H9 (cell line): ENCODE data around the gene CLEC3B. TPM values are rescaled to one million over a fixed set of nuclear protein-coding genes. Genes with fewer than 3 reads are reported as not detected.

ENCODE experiments used
- DNase-seq: peaks from one replicate; pipeline ENCODE4 v3.0.0-alpha.2; 2017
- H2AFZ ChIP-seq: one replicate; pipeline ENCODE4 v1.6.1; 2013; ENCODE audit warnings: mild to moderate bottlenecking, low read length, control low read depth, moderate library complexity
- H2AK5ac ChIP-seq: 2 replicates; pipeline ENCODE4 v1.6.1; 2013; ENCODE audit warnings: low read length, control low read depth, mixed read lengths; ENCODE audit not compliant: insufficient read length
- H2BK120ac ChIP-seq: one replicate; pipeline ENCODE4 v1.6.1; 2013; ENCODE audit warnings: low read depth, mild to moderate bottlenecking, low read length, control low read depth, inconsistent platforms; ENCODE audit not compliant: poor library complexity, severe bottlenecking
- H2BK12ac ChIP-seq: 2 replicates; pipeline ENCODE4 v1.6.1; 2013; ENCODE audit warnings: low read length, control low read depth, mixed read lengths, low read depth; ENCODE audit not compliant: insufficient read length
- H2BK15ac ChIP-seq: 2 replicates; pipeline ENCODE4 v1.6.1; 2013; ENCODE audit warnings: low read depth, low read length, control low read depth
- H2BK20ac ChIP-seq: one replicate; pipeline ENCODE4 v1.6.1; 2013; ENCODE audit warnings: low read depth, mild to moderate bottlenecking, low read length, control low read depth, inconsistent platforms; ENCODE audit not compliant: poor library complexity, severe bottlenecking
- H2BK5ac ChIP-seq: 2 replicates; pipeline ENCODE4 v1.6.1; 2013; ENCODE audit warnings: low read length, control low read depth, mixed read lengths; ENCODE audit not compliant: insufficient read length
- H3K14ac ChIP-seq: 2 replicates; pipeline ENCODE4 v1.6.1; 2013; ENCODE audit warnings: low read length, control low read depth; ENCODE audit not compliant: insufficient read depth
- H3K18ac ChIP-seq: 2 replicates; pipeline ENCODE4 v1.6.1; 2013; ENCODE audit warnings: low read depth, mild to moderate bottlenecking, mixed read lengths, low read length, control low read depth; ENCODE audit not compliant: insufficient read length
- H3K23ac ChIP-seq: 2 replicates; pipeline ENCODE4 v1.6.1; 2013; ENCODE audit warnings: low read length, control low read depth, mixed read lengths, low read depth; ENCODE audit not compliant: insufficient read length
- H3K23me2 ChIP-seq: 2 replicates; pipeline ENCODE4 v1.6.1; 2013; ENCODE audit warnings: low read depth, mild to moderate bottlenecking, mixed read lengths, low read length, control low read depth; ENCODE audit not compliant: insufficient read length, poor library complexity, severe bottlenecking
- H3K27ac ChIP-seq: 2 replicates; pipeline ENCODE4 v1.5.1; 2013; ENCODE audit warnings: low read length, control low read depth, mixed read lengths, low read depth; ENCODE audit not compliant: insufficient read length
- H3K27me3 ChIP-seq: 2 replicates; pipeline ENCODE4 v1.6.1; 2013; ENCODE audit warnings: low read length, control low read depth, inconsistent platforms; ENCODE audit not compliant: insufficient read depth
- H3K4ac ChIP-seq: 2 replicates; pipeline ENCODE4 v1.6.1; 2013; ENCODE audit warnings: low read depth, mild to moderate bottlenecking, control low read depth, inconsistent platforms, low read length, moderate library complexity
- H3K4me1 ChIP-seq: 2 replicates; pipeline ENCODE4 v1.6.1; 2013; ENCODE audit warnings: low read length, control low read depth, inconsistent platforms; ENCODE audit not compliant: insufficient read depth
- H3K4me2 ChIP-seq: 2 replicates; pipeline ENCODE4 v1.6.1; 2013; ENCODE audit warnings: low read length, control low read depth, mixed read lengths; ENCODE audit not compliant: insufficient read length, insufficient read depth
- H3K56ac ChIP-seq: 2 replicates; pipeline ENCODE4 v1.6.1; 2013; ENCODE audit warnings: low read depth, mild to moderate bottlenecking, mixed read lengths, low read length, control low read depth; ENCODE audit not compliant: insufficient read length
- H3K79me1 ChIP-seq: 2 replicates; pipeline ENCODE4 v1.6.1; 2013; ENCODE audit warnings: low read depth, mild to moderate bottlenecking, moderate library complexity, low read length, control low read depth, inconsistent platforms; ENCODE audit not compliant: insufficient read depth, poor library complexity, severe bottlenecking
- H3K79me2 ChIP-seq: 2 replicates; pipeline ENCODE4 v1.6.1; 2013; ENCODE audit warnings: low read length, control low read depth, inconsistent platforms; ENCODE audit not compliant: insufficient read depth
- H3K9ac ChIP-seq: 2 replicates; pipeline ENCODE4 v1.6.1; 2013; ENCODE audit warnings: low read length, control low read depth, mixed read lengths; ENCODE audit not compliant: insufficient read length; ENCODE audit errors: extremely low read depth
- H3K9me3 ChIP-seq: one replicate; pipeline ENCODE4 v1.6.1; 2013; ENCODE audit warnings: low read depth, low read length, inconsistent platforms; ENCODE audit not compliant: control insufficient read depth
- H3T11ph ChIP-seq: one replicate; pipeline ENCODE4 v1.6.1; 2013; ENCODE audit warnings: mild to moderate bottlenecking, low read length, control low read depth, inconsistent platforms
- H4K20me1 ChIP-seq: one replicate; pipeline ENCODE4 v1.6.1; 2013; ENCODE audit not compliant: control insufficient read depth, insufficient read length, insufficient read depth
- H4K5ac ChIP-seq: 2 replicates; pipeline ENCODE4 v1.6.1; 2013; ENCODE audit warnings: low read depth, mild to moderate bottlenecking, mixed read lengths, low read length, control low read depth; ENCODE audit not compliant: insufficient read length
- H4K8ac ChIP-seq: replicated peaks from 2 replicates; pipeline ENCODE4 v1.6.1; 2013; ENCODE audit warnings: low read length, control low read depth, mixed read lengths, low read depth; ENCODE audit not compliant: insufficient read length
- H4K91ac ChIP-seq: 2 replicates; pipeline ENCODE4 v1.6.1; 2013; ENCODE audit warnings: low read depth, mild to moderate bottlenecking, moderate library complexity, mixed read lengths, low read length, control low read depth; ENCODE audit not compliant: insufficient read length
- H3K27ac Mint-ChIP-seq, 3 experiments: 2 replicates in 2 of 3; 3 replicates in 1 of 3; pipeline ENCODE4 v1.8.0; 2020 to 2021; ENCODE audit warnings: mixed read lengths in 3 of 3, mild to moderate bottlenecking in 1 of 3, moderate library complexity in 1 of 3
- H3K27me3 Mint-ChIP-seq: 2 replicates; pipeline ENCODE4 v1.8.0; 2021; ENCODE audit warnings: low read depth, mild to moderate bottlenecking, moderate library complexity, mixed read lengths
- H3K36me3 Mint-ChIP-seq, 3 experiments: 2 replicates in 2 of 3; 3 replicates in 1 of 3; pipeline ENCODE4 v1.8.0; 2020 to 2021; ENCODE audit warnings: low read depth in 3 of 3, mixed read lengths in 3 of 3; ENCODE audit not compliant: insufficient read depth in 1 of 3
- H3K4me1 Mint-ChIP-seq, 2 experiments: 2 replicates each; pipeline ENCODE4 v1.8.0; 2020; ENCODE audit warnings: mixed read lengths in 2 of 2
- H3K4me3 Mint-ChIP-seq, 2 experiments: 2 replicates in 1 of 2; 3 replicates in 1 of 2; pipeline ENCODE4 v1.8.0; 2020 to 2021; ENCODE audit warnings: mild to moderate bottlenecking in 2 of 2, mixed read lengths in 2 of 2, moderate library complexity in 1 of 2
- H3K9me3 Mint-ChIP-seq, 2 experiments: 2 replicates in 1 of 2; 3 replicates in 1 of 2; pipeline ENCODE4 v1.8.0; 2020; ENCODE audit warnings: mild to moderate bottlenecking in 2 of 2, mixed read lengths in 2 of 2, moderate library complexity in 1 of 2
- CTCF ChIP-seq: fragments of 200-600 bp; sonication (generic); conservative IDR thresholded peaks from 3 replicates; pipeline ENCODE4 v1.8.0; 2021; ENCODE audit warnings: antibody characterized with exemption, mild to moderate bottlenecking
- WGBS: extraction: QIAGEN DNeasy Blood & Tissue Kit; methylation state at CpG from one replicate; pipeline ENCODE4 v1.1.7; 2013; ENCODE audit warnings: missing lambda C conversion rate, low lambda C conversion rate, mixed read lengths; ENCODE audit not compliant: insufficient read length; ENCODE audit errors: extremely low coverage; 5-methylcytosine and 5-hydroxymethylcytosine counted together
- total RNA-seq: library from RNA; stranded (reverse); gene quantifications from 2 replicates; pipeline ENCODE4 v1.2.1, GENCODE V29; 2021

CLEC3B gene
- total RNA-seq, 1 experiment from 2014 or later: not detected

- Histone ChIP-seq H2BK12ac (no peak overlapping the region), H3K9ac (no peak overlapping the region), H2AK5ac (no peak overlapping the region), H3K23me2 (no peaks in the 10 kb centered on the region), H2AFZ (no peak overlapping the region), H2BK5ac (no peak overlapping the region), H2BK20ac (no peak overlapping the region), H3K23ac (no peak overlapping the region), H3K14ac (no peak overlapping the region), H3K4me2 (no peak overlapping the region), H3K79me2 (no peaks in the 10 kb centered on the region), H4K8ac (no peak overlapping the region), H4K20me1 (no peaks in the 10 kb centered on the region), H3K18ac (no peak overlapping the region), H2BK120ac (no peak overlapping the region), H3K9me3 (no peaks in the 10 kb centered on the region), H3K4me1 (no peaks in the 10 kb centered on the region), H3K56ac (no peak overlapping the region), H3T11ph (no peak overlapping the region), H3K4ac (no peak overlapping the region), H3K27ac (no peak overlapping the region), H2BK15ac (no peak overlapping the region), H4K91ac (no peak overlapping the region), H3K79me1 (no peaks in the 10 kb centered on the region), H4K5ac (no peak overlapping the region), H3K27me3 (no peaks in the 10 kb centered on the region)
- Mint-ChIP-seq H3K27ac (no peak overlapping the region), H3K4me3 (no peak overlapping the region), H3K36me3 (0 out of 7 replicates have a peak, but pooled peaks cover 0 to 4% (median 1%) of the 10 kb centered on the region in 3 experiments), H3K9me3 (no peaks in the 10 kb centered on the region), H3K27me3 (peaks cover 12% of the 10 kb centered on the region), H3K4me1 (peaks cover 10 to 13% of the 10 kb centered on the region in 2 experiments)
- no peak for DNase-seq
- no CpG with 5 or more reads among the region's 12 CpGs for WGBS
- TF ChIP-seq CTCF: no peak
Measured at GRCh38 chr3:45021524-45022297, 4.4 kb upstream of the CLEC3B start.
